CD14-positive monocyte (primary cell): ENCODE measurements around the gene PLXNB3. TPM values are rescaled to one million over a fixed set of nuclear protein-coding genes. Genes with fewer than 3 reads are reported as not detected.

Source experiments
- DNase-seq, 3 donors: peaks; one replicate each; pipeline ENCODE4 v3.0.0-alpha.2; 2011 to 2022
- H2AFZ ChIP-seq: 2 replicates; pipeline ENCODE4 v1.6.0; 2012; ENCODE audit warnings: mild to moderate bottlenecking, low read depth, low read length, inconsistent platforms; ENCODE audit not compliant: insufficient read depth, poor library complexity, severe bottlenecking
- H3K27ac ChIP-seq, 2 donors: 1 replicate in 1 of 2; 2 replicates in 1 of 2; pipeline ENCODE4 v1.5.1; 2012 to 2013; ENCODE audit warnings: low read length in 2 of 2, control low read depth in 1 of 2, inconsistent platforms in 1 of 2, low read depth in 1 of 2, mild to moderate bottlenecking in 1 of 2
- H3K27me3 ChIP-seq, 2 donors: one replicate each; pipeline versions ENCODE4 v1.6.0 to v1.6.1; 2011 to 2013; ENCODE audit warnings: low read length in 2 of 2; ENCODE audit not compliant: control insufficient read depth in 2 of 2, insufficient read depth in 2 of 2
- H3K36me3 ChIP-seq, 2 donors: replicated peaks in 1 of 2; 1 replicate in 1 of 2; 2 replicates in 1 of 2; pipeline versions ENCODE4 v1.5.1 to v1.6.1; 2012 to 2013; ENCODE audit warnings: low read length in 2 of 2, control low read depth in 1 of 2, inconsistent platforms in 1 of 2, mild to moderate bottlenecking in 1 of 2; ENCODE audit not compliant: insufficient read depth in 2 of 2, control insufficient read depth in 1 of 2
- H3K4me1 ChIP-seq, 2 donors: 1 replicate in 1 of 2; 2 replicates in 1 of 2; pipeline versions ENCODE4 v1.5.1 to v1.6.1; 2012 to 2013; ENCODE audit warnings: low read length in 2 of 2, control low read depth in 1 of 2, inconsistent platforms in 1 of 2, mild to moderate bottlenecking in 1 of 2, moderate library complexity in 1 of 2; ENCODE audit not compliant: insufficient read depth in 2 of 2, control insufficient read depth in 1 of 2
- H3K4me2 ChIP-seq: replicated peaks from 2 replicates; pipeline ENCODE3; 2012; ENCODE audit warnings: low read length, moderate library complexity, mild to moderate bottlenecking; ENCODE audit not compliant: poor library complexity, severe bottlenecking; ENCODE audit errors: extremely low read depth
- H3K4me3 ChIP-seq, 3 experiments: fragments of 200-600 bp in 1 of 3; sonication (generic) in 1 of 3; replicated peaks in 1 of 3; 1 replicate in 2 of 3; 2 replicates in 1 of 3; pipeline ENCODE4 v1.5.1; 2011 to 2013; ENCODE audit warnings: low read length in 3 of 3, mild to moderate bottlenecking in 3 of 3, control low read depth in 2 of 3, low read depth in 2 of 3, inconsistent platforms in 1 of 3, moderate library complexity in 1 of 3
- H3K79me2 ChIP-seq: 2 replicates; pipeline ENCODE4 v1.6.0; 2012; ENCODE audit warnings: mild to moderate bottlenecking, control low read depth, inconsistent platforms, low read length, moderate library complexity; ENCODE audit not compliant: insufficient read depth
- H3K9ac ChIP-seq: 2 replicates; pipeline ENCODE4 v1.6.0; 2017; ENCODE audit warnings: low read length, mild to moderate bottlenecking; ENCODE audit not compliant: insufficient read depth, poor library complexity, severe bottlenecking
- H3K9me3 ChIP-seq, 2 donors: replicated peaks in 1 of 2; 1 replicate in 1 of 2; 2 replicates in 1 of 2; pipeline versions ENCODE4 v1.5.1 to v1.6.1; 2012 to 2013; ENCODE audit warnings: low read length in 2 of 2, control low read depth in 1 of 2; ENCODE audit not compliant: control insufficient read depth in 1 of 2, insufficient read depth in 1 of 2
- H4K20me1 ChIP-seq: 2 replicates; pipeline ENCODE4 v1.6.0; 2012; ENCODE audit warnings: mild to moderate bottlenecking, low read length, control low read depth, moderate library complexity; ENCODE audit not compliant: insufficient read depth
- H3K27ac Mint-ChIP-seq, 7 donors: one replicate each; pipeline ENCODE4 v1.8.0; 2020; ENCODE audit warnings: mild to moderate bottlenecking in 7 of 7, mixed read lengths in 7 of 7, moderate library complexity in 6 of 7, inconsistent platforms in 2 of 7
- H3K27me3 Mint-ChIP-seq, 3 donors: one replicate each; pipeline ENCODE4 v1.8.0; 2021 to 2022; ENCODE audit warnings: low read depth in 3 of 3, mild to moderate bottlenecking in 3 of 3, mixed read lengths in 3 of 3, moderate library complexity in 3 of 3, inconsistent platforms in 1 of 3
- H3K36me3 Mint-ChIP-seq, 2 donors: one replicate each; pipeline ENCODE4 v1.8.0; 2020; ENCODE audit warnings: mixed read lengths in 2 of 2, inconsistent platforms in 1 of 2, mild to moderate bottlenecking in 1 of 2
- H3K4me1 Mint-ChIP-seq: one replicate; pipeline ENCODE4 v1.8.0; 2020; ENCODE audit warnings: mild to moderate bottlenecking, mixed read lengths
- H3K4me3 Mint-ChIP-seq, 2 donors: one replicate each; pipeline ENCODE4 v1.8.0; 2020; ENCODE audit warnings: mild to moderate bottlenecking in 2 of 2, mixed read lengths in 2 of 2, moderate library complexity in 1 of 2
- H3K9me3 Mint-ChIP-seq, 7 donors: one replicate each; pipeline ENCODE4 v1.8.0; 2020 to 2022; ENCODE audit warnings: mixed read lengths in 7 of 7, mild to moderate bottlenecking in 6 of 7, moderate library complexity in 6 of 7, inconsistent platforms in 2 of 7
- CTCF ChIP-seq: fragments of 200-600 bp; IDR thresholded peaks from one replicate; pipeline ENCODE4 v1.8.0; 2022; ENCODE audit warnings: antibody characterized with exemption, mild to moderate bottlenecking
- WGBS: methylation state at CpG from one replicate; pipeline ENCODE4 v1.1.5; 2013; ENCODE audit warnings: missing lambda C conversion rate; ENCODE audit not compliant: insufficient coverage; 5-methylcytosine and 5-hydroxymethylcytosine counted together
- intact Hi-C, 2 donors: fragments of 100-400 bp; cut with micrococcal nuclease; formaldehyde crosslinking; loops; one replicate each; pipeline versions ENCODE4 v1.15.0 to v1.15.1; 2023
- polyA plus RNA-seq, 3 donors: library from polyadenylated mRNA; depleted of rRNA in 1 of 3; unstranded in 2 of 3; stranded (reverse) in 1 of 3; fragments of 300-500 nt in 2 of 3; fragments of >200 nt in 1 of 3; fragmentation: Illumina TruSeq in 2 of 3; gene quantifications; 1 replicate in 2 of 3; 2 replicates in 1 of 3; pipeline ENCODE4 v1.2.3, GENCODE V29; 2012 to 2021

The PLXNB3 gene
- polyA plus RNA-seq, 3 donors = not detected

- 91% methylated on average over 16 of the region's 34 CpGs for WGBS
- Histone ChIP-seq H3K4me2 (no peak overlapping the region), H3K4me3 (no peak overlapping the region), H4K20me1 (no peaks in the 10 kb centered on the region), H3K27me3 (peaks cover 0 to 23% of the 10 kb centered on the region in 2 donors), H3K4me1 (no peaks in the 10 kb centered on the region), H3K79me2 (no peaks in the 10 kb centered on the region), H3K9ac (no peak overlapping the region), H3K27ac (no peak overlapping the region), H2AFZ (no peak overlapping the region), H3K9me3 (no peaks in the 10 kb centered on the region), H3K36me3 (no peaks in the 10 kb centered on the region)
- Mint-ChIP-seq H3K9me3 (peaks cover 0 to 13% (median 2%) of the 10 kb centered on the region in 7 donors), H3K27ac (peak overlapping the region in 1 of 7 donors; percentile 11), H3K4me3 (no peak overlapping the region), H3K4me1 (no peaks in the 10 kb centered on the region), H3K36me3 (no peaks in the 10 kb centered on the region), H3K27me3 (peaks cover 15 to 26% (median 15%) of the 10 kb centered on the region in 3 donors)
- intact Hi-C loops = no loop called here
- no peak for TF ChIP-seq CTCF
- DNase-seq = no peak
Measured at GRCh38 chrX:153777261-153778090, 13.4 kb downstream of the PLXNB3 start.

GRCh38 chrX:153778181-153778580 lies 14.1 kb downstream of the PLXNB3 start:
- Mint-ChIP-seq H3K27me3 (peaks cover 15 to 26% (median 15%) of the 10 kb centered on the region in 3 donors), H3K4me3 (no peak overlapping the region), H3K27ac (no peak overlapping the region), H3K36me3 (no peaks in the 10 kb centered on the region), H3K4me1 (no peaks in the 10 kb centered on the region), H3K9me3 (peaks cover 0 to 13% (median 2%) of the 10 kb centered on the region in 7 donors)
- H3K27ac ChIP-seq = no peak overlapping the region
- H3K36me3 ChIP-seq = no peaks in the 10 kb centered on the region
- no peak overlapping the region for H3K9ac ChIP-seq
- no peak for DNase-seq
- H3K27me3 ChIP-seq = peaks cover 0 to 23% of the 10 kb centered on the region in 2 donors
- H3K9me3 ChIP-seq = no peaks in the 10 kb centered on the region
- 92% methylated on average over 2 of the region's 17 CpGs for WGBS
- H3K4me2 ChIP-seq = no peak overlapping the region
- H4K20me1 ChIP-seq = no peaks in the 10 kb centered on the region
- no peak overlapping the region for H3K4me3 ChIP-seq
- H3K79me2 ChIP-seq = no peaks in the 10 kb centered on the region
- intact Hi-C loops = no loop called here
- no peak overlapping the region for H2AFZ ChIP-seq
- H3K4me1 ChIP-seq = no peaks in the 10 kb centered on the region
- no peak for TF ChIP-seq CTCF
